Pulmonary artery endothelial cell (primary cell): ENCODE measurements around the gene ACLY. TPM values are rescaled to one million over a fixed set of nuclear protein-coding genes. Genes with fewer than 3 reads are reported as not detected.
"Not testable (repeated sequence)": the region's sequence is repeated elsewhere in the genome, so short reads cannot be mapped to it uniquely, and the experiment has no call there.

Experiments used
- DNase-seq: peaks from one replicate; pipeline ENCODE4 v3.0.0-alpha.2; 2011; ENCODE audit warnings: low read depth, low spot score
- total RNA-seq: library from RNA; depleted of rRNA; stranded (reverse); fragments of >200 nt; gene quantifications from 2 replicates; pipeline ENCODE4 v1.2.3, GENCODE V29; 2014

The ACLY gene
- total RNA-seq, 1 donor from 2014 or later: 340 TPM

DNA sequence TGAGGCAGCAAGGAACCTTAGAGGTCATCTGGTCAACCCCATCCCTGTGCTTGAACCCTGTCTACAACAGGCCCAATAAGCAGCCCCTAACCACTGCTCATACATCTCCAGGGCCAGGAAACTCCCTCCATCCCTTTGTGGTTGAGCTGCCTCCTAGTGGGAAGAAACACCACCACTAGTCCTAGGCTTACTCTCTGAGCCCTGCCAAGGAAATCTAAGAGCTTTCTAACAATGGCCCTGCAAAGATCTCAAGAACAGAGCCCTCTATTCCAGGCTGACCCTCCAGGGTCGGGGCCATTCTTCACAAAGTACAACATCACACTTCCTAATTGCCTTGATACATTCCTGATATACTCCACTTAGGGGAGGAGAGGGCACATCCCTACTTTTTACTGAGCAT, 5.8 kb downstream of the ACLY start:
- DNase-seq: no peak

DNA sequence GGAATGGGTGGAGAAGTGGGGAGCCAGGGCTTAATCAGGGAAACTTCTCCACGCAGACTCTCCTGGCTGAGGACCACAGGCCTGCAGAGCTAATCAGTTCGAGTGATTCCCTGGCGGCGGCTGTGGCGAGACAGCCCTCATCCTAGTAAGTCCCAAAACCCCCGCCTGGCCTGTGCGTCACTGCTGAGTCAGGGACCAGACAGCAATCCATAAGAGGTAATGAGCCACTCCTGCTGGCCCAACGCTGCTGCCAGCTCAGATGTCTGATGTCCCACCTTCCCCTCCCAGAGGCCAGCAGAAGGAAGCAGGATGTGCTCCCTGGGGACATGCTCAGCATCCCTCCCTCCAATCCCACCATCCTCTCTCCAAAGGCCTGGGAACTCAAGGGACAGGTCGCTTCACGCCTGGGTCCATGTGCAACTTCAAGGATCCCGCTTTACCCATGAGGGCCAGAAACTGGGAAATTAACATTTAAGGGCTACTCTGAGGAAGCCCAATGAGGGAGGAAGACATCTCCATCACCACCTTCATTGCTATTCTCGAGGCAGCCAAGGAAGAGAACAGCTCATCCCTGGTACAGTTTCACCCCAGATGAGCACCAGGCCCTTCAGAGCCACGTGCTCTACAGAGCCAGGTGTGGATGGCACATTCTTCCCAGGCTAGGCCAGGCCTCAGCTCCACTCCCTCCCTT, 7.9 kb downstream of the ACLY start:
- DNase-seq: no peak

GRCh38 chr17:41909088-41909487, 9.7 kb downstream of the ACLY start:
- no peak for DNase-seq

DNA sequence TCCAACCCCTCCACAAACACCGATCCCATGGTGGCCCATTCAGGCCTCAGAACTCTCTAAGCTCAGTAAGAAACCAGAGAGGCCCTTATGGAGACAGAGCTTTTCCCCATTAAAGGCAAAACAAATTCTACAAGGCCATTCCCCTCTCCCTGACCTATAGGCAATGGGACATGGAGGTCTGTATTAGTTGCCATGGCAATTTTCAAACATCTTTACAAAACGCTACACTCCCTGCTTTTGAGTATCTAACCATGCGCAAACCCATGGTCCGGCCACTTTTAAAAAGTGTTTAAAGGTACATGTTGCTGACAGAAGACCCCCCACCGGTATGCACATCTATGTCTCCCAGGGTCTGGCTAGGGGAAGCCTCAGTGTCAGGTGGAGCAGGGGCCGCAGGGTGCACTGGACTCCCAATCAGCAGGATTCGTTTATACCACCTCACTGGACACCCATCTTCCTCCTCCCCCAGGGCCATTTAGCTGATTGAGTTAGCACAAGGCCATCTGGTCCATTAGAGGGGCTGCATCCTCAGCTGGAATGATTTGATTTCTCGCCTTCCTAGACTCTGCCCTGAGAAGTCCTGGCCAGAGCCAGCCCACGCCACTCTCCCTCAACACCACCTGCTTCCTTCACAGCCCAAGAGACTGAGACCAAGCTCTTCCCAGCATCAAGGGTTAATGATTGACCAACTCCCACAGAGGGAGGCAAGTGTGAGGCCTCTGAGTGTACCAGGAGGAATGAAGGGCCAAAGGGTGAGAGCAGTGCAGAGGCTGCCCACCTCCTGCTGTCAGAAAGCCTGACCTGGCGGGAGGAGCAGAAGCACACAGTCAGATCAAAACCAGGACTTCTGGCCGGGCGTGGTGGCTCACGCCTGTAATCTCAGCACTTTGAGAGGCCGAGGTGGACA, 10.9 kb downstream of the ACLY start:
- DNase-seq: no peak

GRCh38 chr17:41907185-41907556, 11.6 kb downstream of the ACLY start:
- DNase-seq: no peak

DNA sequence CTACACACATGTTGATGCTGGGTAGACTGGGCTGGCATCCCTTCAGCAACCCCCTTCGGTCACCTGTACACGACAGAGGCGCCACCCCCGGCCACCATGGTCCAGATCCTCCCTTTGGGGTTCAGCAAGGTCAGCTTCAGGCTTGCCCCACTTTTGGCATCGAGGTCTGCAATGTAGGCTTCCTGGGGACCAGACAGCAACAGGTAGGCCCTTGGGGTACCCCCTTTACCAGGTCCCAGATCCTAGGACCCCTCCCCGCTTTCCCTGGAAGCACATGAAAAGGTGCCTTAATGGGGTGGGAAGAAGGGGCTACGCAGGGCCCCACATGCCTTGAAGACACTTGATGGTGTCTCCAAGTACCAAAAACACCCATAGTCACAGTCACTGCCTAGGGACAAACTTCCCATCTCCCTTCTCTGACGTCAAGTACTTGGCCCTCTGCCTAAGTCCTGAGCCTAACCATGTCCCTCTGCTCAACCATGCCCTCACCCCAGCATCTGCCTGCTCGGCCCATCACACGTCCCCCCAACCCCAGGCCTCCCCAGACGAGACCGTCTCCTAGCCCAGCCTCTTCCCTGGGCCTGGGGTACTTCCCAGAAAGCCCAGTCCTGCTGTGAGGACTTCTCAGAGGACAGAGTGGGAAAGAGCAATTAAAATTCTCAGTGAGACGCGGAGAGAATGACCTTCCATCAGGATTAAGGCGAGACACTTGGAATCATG, 12.1 kb downstream of the ACLY start:
- DNase-seq: no peak

DNA sequence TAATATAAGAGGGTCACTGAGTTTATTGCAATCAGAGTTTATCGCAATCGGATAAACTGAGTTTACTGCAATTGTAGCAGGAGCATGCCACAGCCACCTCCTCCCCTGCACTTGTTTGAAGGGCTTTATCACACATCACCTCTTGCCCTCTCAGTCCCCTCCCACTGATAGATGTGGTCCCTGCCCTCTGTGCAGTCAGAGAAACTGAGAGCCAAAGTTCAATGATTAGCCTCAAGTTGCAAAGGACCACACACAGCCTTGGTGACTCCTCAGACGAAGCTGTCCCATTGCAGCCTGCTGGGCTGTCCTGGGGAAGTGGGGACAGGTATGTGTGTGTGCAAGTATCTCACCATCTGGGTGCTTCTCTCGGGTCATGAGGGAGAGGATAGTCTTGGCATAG, 13.6 kb downstream of the ACLY start:
- DNase-seq: no peak

DNA sequence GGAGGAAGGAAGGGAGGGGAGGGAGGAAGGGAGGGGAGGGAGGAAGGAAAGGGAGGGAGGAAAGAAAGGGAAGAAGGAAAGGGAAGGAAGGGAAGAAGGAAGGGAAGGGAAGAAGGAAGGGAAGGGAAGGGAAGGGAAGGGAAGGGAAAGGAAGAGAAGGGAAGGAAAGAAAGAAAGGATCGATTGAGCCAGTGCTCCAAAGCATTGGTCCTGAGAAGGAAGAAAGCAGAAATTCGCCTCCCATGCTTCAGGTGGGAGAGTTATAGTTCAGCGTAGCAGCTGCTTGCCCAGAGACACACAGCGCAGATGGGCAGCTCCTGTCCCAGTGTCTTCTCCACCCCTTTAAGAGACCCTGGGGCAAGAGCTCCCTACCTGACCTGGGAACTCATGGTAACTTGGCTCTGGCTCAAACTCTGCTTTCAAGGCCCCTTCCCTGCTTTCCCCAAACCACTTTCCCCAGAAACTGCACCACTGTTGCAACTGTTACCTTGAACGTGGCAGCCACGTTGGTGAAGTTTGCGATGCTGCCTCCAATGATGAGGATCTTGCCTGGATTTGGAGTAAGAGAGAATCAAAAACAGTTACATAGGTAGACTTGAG, 14.4 kb downstream of the ACLY start:
- DNase-seq: no peak

DNA sequence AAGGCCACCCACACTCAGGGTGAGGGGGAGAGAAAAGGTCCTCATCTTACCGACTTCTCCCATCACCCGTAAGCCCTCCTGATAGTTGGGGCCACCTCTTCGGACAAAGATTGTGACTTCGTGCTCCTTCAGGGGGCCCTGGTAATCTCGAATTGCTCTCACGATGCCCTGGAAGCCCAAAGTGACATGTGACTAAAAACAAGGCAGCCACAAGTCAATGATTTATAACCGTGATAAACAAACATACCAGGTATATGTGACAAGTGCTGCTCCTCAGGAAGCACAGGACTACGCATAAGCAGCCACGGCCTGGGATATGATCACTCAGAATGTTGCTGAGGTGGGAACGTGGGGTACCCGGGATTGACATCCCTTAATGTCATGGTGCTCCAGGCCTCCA, 17.1 kb downstream of the ACLY start:
- DNase-seq: no peak

- no peak for DNase-seq
These were observed 22.0 kb downstream of the ACLY start for GRCh38 chr17:41896726-41897125.

GRCh38 chr17:41895617-41896016, 23.1 kb downstream of the ACLY start:
- no peak for DNase-seq

- DNase-seq: no peak
These were observed 23.9 kb downstream of the ACLY start for GRCh38 chr17:41894791-41895331.

- DNase-seq: no peak
These were observed 25.4 kb downstream of the ACLY start for GRCh38 chr17:41893384-41893783.

DNA sequence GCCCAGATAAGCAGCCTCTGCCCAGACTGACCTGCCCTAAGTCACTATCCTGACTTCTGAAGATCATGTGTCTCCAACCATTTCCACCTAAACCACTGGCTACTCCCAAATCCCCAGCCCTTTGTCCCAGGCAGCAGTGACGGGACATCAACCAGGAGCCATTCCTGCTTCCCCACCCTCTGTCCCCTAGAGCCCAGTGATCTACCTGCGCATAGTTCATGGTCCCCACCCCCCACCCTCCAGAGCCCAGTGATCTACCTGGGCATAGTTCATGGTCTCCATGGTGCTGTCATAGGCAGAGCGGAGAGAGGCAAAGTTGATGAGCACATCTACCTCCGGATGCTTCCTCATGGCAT, 26.8 kb downstream of the ACLY start:
- no peak for DNase-seq

DNA sequence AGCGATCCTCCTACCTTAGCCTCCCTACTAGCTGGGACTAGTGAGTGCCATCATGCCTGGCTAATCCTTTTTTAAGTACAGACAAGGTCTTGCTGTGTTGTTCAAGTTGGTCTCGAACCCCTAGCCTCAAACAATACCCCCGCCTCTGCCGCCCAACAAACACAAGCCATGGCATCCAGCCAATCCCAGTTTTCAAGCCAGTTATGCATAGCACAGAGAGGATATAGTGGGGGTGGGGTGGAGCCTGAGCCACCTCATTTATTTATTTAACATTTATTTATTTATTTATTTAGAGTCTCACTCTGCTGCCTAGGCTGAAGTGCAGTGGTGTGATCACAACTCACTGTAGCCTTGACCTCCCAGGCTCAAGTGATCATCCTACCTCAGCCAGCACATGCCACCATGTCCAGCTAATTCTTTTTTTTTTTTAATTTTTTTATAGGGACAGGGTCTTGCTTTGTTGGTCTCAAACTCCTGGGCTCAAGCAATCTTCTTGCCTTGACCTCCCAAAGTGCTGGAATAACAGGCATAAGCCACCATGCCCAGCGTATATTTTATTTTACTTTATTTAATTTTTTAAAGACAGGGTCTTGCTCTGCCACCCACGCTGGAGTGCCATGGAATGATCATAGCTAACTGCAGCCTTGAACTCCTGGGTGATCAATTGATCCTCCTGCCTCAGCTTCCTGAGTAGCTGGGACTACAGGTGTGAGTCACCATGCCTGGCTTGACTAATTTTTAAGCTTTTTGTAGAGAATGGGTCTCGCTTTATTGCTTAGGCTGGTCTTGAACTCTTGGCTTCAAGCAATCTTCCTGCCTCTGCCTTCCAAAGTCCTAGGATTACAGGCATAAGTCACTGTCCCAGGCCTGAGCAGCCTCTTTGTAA, 27.4 kb downstream of the ACLY start:
- no peak for DNase-seq

GRCh38 chr17:41888332-41888965, 30.3 kb downstream of the ACLY start:
- no peak for DNase-seq

DNA sequence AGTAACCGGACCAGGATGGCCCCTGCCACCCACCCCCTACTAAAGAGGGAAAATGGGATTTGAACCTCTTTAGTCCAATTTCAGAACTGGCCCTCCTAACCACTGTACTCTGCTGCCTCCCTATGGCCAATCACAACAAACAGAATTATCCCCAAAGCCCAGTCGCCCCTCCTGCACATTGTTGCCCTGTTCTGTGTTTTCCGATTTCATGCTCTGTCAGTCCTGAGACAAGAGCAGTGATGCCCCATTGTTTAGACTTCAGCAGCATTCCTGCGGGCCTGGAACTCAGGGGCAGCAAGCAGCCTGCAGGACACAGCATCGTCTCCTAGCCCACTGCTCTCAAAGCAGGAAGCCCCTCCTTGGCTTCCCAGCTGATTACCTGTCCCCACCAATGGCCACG, 33.0 kb downstream of the ACLY start:
- no peak for DNase-seq

GRCh38 chr17:41882756-41883155, 36.0 kb downstream of the ACLY start:
- DNase-seq: no peak

GRCh38 chr17:41880130-41880529, 38.6 kb downstream of the ACLY start:
- DNase-seq: no peak

DNA sequence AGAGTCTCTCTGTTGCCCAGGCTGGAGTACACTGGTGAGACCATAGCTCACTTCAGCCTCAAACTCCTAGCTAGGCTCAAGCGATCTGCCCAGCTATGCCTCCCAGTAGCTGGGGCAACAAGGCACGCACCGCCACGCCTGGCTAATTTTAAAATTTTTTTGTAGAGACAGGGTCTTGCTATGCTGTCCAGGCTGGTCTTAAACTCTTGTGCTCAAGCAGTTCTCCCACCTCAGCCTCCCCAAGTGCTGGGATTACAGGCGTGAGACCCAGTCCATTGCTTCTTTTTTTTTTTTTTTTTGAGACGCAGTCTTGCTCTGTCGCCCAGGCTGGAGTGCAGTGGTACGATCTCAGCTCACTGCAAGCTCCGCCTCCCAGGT, 44.5 kb downstream of the ACLY start:
- not testable (repeated sequence) for DNase-seq
